Gastrocnemius medialis (tissue), 4 donors: ENCODE measurements around the gene RSAD2. TPM values are rescaled to one million over a fixed set of nuclear protein-coding genes. Genes with fewer than 3 reads are reported as not detected.

Source experiments
- ATAC-seq, 2 donors: fragments of 150-250 bp; one replicate each; pipeline ENCODE4 v1.9.1; 2016
- DNase-seq, 2 donors: peaks; one replicate each; pipeline ENCODE4 v3.0.0-alpha.2; 2019
- H3K27ac ChIP-seq, 4 donors: fragments of 200-600 bp; sonication (generic); 1 replicate in 1 of 4; 2 replicates in 3 of 4; pipeline ENCODE4 v1.5.1; 2016 to 2018; ENCODE audit warnings: mild to moderate bottlenecking in 2 of 4, moderate library complexity in 1 of 4
- H3K27me3 ChIP-seq, 3 donors: fragments of 200-600 bp; sonication (generic) in 2 of 3; 1 replicate in 1 of 3; 2 replicates in 2 of 3; pipeline versions ENCODE4 v1.5.1 to v1.6.0; 2016 to 2019; ENCODE audit warnings: mild to moderate bottlenecking in 1 of 3, moderate library complexity in 1 of 3
- H3K36me3 ChIP-seq, 2 donors: fragments of 200-600 bp; sonication (generic) in 1 of 2; one replicate each; pipeline ENCODE4 v1.5.1; 2017 to 2018
- H3K4me1 ChIP-seq, 2 donors: fragments of 200-600 bp; sonication (generic) in 1 of 2; one replicate each; pipeline ENCODE4 v1.5.1; 2016 to 2017; ENCODE audit warnings: mild to moderate bottlenecking in 2 of 2
- H3K4me3 ChIP-seq, 4 donors: fragments of 200-600 bp; sonication (generic) in 3 of 4; 1 replicate in 1 of 4; 2 replicates in 3 of 4; pipeline ENCODE4 v1.5.1; 2016 to 2019; ENCODE audit warnings: mild to moderate bottlenecking in 2 of 4
- H3K9me3 ChIP-seq, 3 donors: fragments of 200-600 bp; sonication (generic) in 2 of 3; 1 replicate in 1 of 3; 2 replicates in 2 of 3; pipeline ENCODE4 v1.5.1; 2016 to 2019
- POLR2A ChIP-seq, 2 donors: fragments of 450-650 bp; IDR thresholded peaks; one replicate each; pipeline ENCODE4 v1.6.1; 2017; ENCODE audit warnings: antibody characterized with exemption in 2 of 2, mild to moderate bottlenecking in 2 of 2, moderate library complexity in 2 of 2
- in situ Hi-C, 4 donors: fragments of 200-750 bp; cut with MboI; loops; one replicate each; pipeline versions ENCODE4 v1.15.0 to v1.8.0; 2017; ENCODE audit warnings: low sequenced_read_pairs in 4 of 4
- intact Hi-C: fragments of 100-400 bp; cut with DNase I; formaldehyde crosslinking; loops from one replicate; pipeline ENCODE4 v1.15.1; 2023; ENCODE audit warnings: low total_unique reads
- total RNA-seq, 4 donors: library from RNA; depleted of rRNA; stranded (reverse); fragments of >200 nt; gene quantifications; one replicate each; pipeline versions ENCODE4 v1.1.0 to v1.2.3, GENCODE V29; 2016
- TF ChIP-seq, protein P1 (sequence below), 5 experiments: fragments of 450-650 bp in 3 of 5; fragments of 200-600 bp in 2 of 5; sonication (generic) in 2 of 5; IDR thresholded peaks in 4 of 5; conservative IDR thresholded peaks in 1 of 5; 1 replicate in 4 of 5; 2 replicates in 1 of 5; pipeline ENCODE4 v1.5.1; 2016 to 2019; ENCODE audit warnings: antibody characterized with exemption in 5 of 5, mild to moderate bottlenecking in 3 of 5, moderate library complexity in 3 of 5

Gene RSAD2
- 1 to 10 TPM; 1.2 to 4.2 (median 2.9) TPM for total RNA-seq

GRCh38 chr2:6877402-6878304, at the start of gene RSAD2:
Gene RSAD2, plus strand, starts transcription at chr2:6877777. Its CDS starts 24 bp downstream, at chr2:6877801.
- DNase-seq, result peak in 1 of 2 donors; percentile 11
- H3K4me1 ChIP-seq, result peaks cover 7 to 18% of the 10 kb centered on the region in 2 donors

DNA sequence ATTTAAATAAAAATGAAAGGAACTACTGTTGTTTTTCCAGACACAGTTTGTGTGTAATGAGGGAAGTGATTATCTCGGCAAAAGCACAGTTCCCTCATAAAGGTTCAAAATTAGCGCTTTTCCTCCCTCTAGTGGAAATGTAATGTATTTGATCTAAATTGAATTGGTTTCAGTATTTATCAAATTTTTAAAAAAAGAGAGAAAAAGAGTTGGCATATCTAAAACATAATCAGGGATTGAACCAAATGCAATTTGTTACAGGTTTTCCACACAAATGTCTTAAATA, 49.3 kb upstream of the RSAD2 start:
- in situ Hi-C loops (no loop called here), intact Hi-C loops (no loop called here)
- Histone ChIP-seq H3K36me3 (no peaks in the 10 kb centered on the region), H3K9me3 (no peaks in the 10 kb centered on the region), H3K4me1 (peaks cover 0 to 6% of the 10 kb centered on the region in 2 donors), H3K4me3 (no peak overlapping the region), H3K27ac (no peak overlapping the region), H3K27me3 (no peaks in the 10 kb centered on the region)
- no peak for TF ChIP-seq POLR2A (IDR thresholded peaks at IDR 0.05)
- TF ChIP-seq, protein P1, sequence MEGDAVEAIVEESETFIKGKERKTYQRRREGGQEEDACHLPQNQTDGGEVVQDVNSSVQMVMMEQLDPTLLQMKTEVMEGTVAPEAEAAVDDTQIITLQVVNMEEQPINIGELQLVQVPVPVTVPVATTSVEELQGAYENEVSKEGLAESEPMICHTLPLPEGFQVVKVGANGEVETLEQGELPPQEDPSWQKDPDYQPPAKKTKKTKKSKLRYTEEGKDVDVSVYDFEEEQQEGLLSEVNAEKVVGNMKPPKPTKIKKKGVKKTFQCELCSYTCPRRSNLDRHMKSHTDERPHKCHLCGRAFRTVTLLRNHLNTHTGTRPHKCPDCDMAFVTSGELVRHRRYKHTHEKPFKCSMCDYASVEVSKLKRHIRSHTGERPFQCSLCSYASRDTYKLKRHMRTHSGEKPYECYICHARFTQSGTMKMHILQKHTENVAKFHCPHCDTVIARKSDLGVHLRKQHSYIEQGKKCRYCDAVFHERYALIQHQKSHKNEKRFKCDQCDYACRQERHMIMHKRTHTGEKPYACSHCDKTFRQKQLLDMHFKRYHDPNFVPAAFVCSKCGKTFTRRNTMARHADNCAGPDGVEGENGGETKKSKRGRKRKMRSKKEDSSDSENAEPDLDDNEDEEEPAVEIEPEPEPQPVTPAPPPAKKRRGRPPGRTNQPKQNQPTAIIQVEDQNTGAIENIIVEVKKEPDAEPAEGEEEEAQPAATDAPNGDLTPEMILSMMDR (IDR thresholded peaks at IDR 0.05 in 4 of 5, conservative IDR thresholded peaks at IDR 0.05 in 1 of 5), result peak in 4 of 5 experiments; percentile 11 to 38 (median 30)
- DNase-seq (no peak), ATAC-seq (no peak)

More at GRCh38 chr2:6877402-6878304, at the start of gene RSAD2:
- Histone ChIP-seq H3K4me3 (peak within 1 kb of the TSS; percentile 59 to 75 (median 62)), H3K9me3 (no peaks in the 10 kb centered on the region), H3K36me3 (no peaks in the 10 kb centered on the region), H3K27me3 (no peaks in the 10 kb centered on the region), H3K27ac (peak within 1 kb of the TSS; percentile 44 to 67 (median 60))
- ATAC-seq, result peak; percentile 77 to 88
- intact Hi-C loops (no loop called here), in situ Hi-C loops (no loop called here)
- TF ChIP-seq POLR2A (IDR thresholded peaks at IDR 0.05), result no peak
- TF ChIP-seq, protein P1 (IDR thresholded peaks at IDR 0.05 in 4 of 5, conservative IDR thresholded peaks at IDR 0.05 in 1 of 5), result no peak

DNA sequence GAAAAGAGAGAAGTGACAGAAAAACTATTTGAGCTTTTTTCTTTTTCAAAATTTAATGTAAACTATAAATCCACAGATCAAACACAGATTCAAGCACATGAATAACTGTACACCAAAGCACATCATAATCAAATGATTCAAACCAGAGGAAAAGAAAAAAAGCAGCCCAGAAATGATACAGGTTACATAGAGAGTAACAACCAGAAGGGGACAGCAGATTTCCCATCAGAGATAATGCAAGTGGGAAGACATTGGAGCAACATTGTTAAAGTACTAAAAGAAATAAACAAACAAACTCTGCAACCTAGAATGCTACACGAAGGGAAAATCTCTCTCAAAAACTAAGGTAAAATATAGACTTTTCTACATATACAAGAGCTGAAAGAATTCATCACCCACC, 46.3 kb upstream of the RSAD2 start:
- intact Hi-C loops, result no loop called here
- no peak for TF ChIP-seq POLR2A (IDR thresholded peaks at IDR 0.05)
- TF ChIP-seq, protein P1 (IDR thresholded peaks at IDR 0.05 in 4 of 5, conservative IDR thresholded peaks at IDR 0.05 in 1 of 5), result no peak

DNA sequence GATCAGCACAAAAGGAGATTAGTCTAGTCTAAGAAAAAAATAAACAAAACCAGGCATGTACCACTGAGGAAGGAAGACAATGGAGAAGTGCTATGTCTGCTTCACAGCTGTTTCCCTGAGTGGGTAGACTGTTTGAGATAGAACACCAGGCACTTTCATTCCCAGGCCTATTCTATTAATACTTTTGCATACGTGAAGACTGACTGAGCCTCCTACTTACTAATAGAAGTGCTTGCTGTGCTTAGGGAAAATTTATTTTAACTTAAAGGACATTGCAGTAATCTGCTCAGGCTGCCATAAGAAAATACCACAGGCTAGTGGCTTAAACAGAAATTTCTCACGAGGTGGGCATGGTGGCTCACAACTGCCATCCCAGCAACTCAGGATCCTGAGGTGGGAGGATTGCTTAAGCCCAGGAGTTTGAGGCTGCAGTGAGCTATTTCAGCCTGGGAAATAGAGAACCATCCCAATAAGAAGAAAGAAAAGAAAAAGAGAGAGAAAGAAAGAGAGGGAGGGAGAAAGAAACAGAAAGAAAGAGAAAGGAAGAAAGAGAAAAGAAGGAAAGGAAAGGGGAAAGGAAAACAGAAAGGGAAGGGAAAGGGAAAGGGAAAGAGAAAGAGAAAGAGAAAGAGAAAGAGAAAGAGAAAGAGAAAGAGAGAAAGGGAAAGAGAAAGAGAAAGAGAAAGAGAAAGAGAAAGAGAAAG, 44.8 kb upstream of the RSAD2 start:
- ATAC-seq (no peak), DNase-seq (no peak)
- intact Hi-C loops (no loop called here), in situ Hi-C loops (no loop called here)
- Histone ChIP-seq H3K27me3 (no peaks in the 10 kb centered on the region), H3K27ac (no peak overlapping the region), H3K4me3 (no peak overlapping the region), H3K9me3 (no peaks in the 10 kb centered on the region), H3K4me1 (no peaks in the 10 kb centered on the region), H3K36me3 (no peaks in the 10 kb centered on the region)
- no peak for TF ChIP-seq POLR2A (IDR thresholded peaks at IDR 0.05)
- TF ChIP-seq, protein P1 (IDR thresholded peaks at IDR 0.05 in 4 of 5, conservative IDR thresholded peaks at IDR 0.05 in 1 of 5), result no peak

More for the DNA sequence above, 46.3 kb upstream of the RSAD2 start:
- Histone ChIP-seq H3K4me3 (no peak overlapping the region), H3K27ac (no peak overlapping the region), H3K4me1 (peaks cover 0 to 6% of the 10 kb centered on the region in 2 donors), H3K9me3 (no peaks in the 10 kb centered on the region), H3K27me3 (no peaks in the 10 kb centered on the region), H3K36me3 (no peaks in the 10 kb centered on the region)
- in situ Hi-C loops, result no loop called here
- DNase-seq (no peak), ATAC-seq (no peak)
